ENCODE results near the gene MPEG1. TPM values are rescaled to one million over a fixed set of nuclear protein-coding genes. Genes with fewer than 3 reads are reported as not detected.

The MPEG1 gene
- total RNA-seq, 1 experiment from 2014 or later: not detected

GRCh38 chr11:59262177-59262818, 49.6 kb upstream of the MPEG1 start:
- H3K14ac ChIP-seq (ENCODE audit: insufficient read depth, low read length): no peak overlapping the region; the same call in 1 of the 2 replicates
- H3K27me3 Mint-ChIP-seq (ENCODE audit: low read depth): no peaks in the 10 kb centered on the region
- H2BK15ac ChIP-seq (ENCODE audit: low read depth, low read length): no peak overlapping the region
- H3K4me1 ChIP-seq (ENCODE audit: insufficient read depth, low read length): no peaks in the 10 kb centered on the region
- H3K23me2 ChIP-seq (ENCODE audit: insufficient read length, low read depth, low read length, poor library complexity, severe bottlenecking): no peaks in the 10 kb centered on the region
- H4K20me1 ChIP-seq (ENCODE audit: control insufficient read depth, insufficient read depth, insufficient read length): no peaks in the 10 kb centered on the region
- H3K23ac ChIP-seq (ENCODE audit: insufficient read length, low read depth, low read length): no peak overlapping the region
- no peak overlapping the region for H2BK120ac ChIP-seq (ENCODE audit: low read depth, low read length, poor library complexity, severe bottlenecking)
- H4K5ac ChIP-seq (ENCODE audit: insufficient read length, low read depth, low read length): no peak overlapping the region
- TF ChIP-seq, protein P1, sequence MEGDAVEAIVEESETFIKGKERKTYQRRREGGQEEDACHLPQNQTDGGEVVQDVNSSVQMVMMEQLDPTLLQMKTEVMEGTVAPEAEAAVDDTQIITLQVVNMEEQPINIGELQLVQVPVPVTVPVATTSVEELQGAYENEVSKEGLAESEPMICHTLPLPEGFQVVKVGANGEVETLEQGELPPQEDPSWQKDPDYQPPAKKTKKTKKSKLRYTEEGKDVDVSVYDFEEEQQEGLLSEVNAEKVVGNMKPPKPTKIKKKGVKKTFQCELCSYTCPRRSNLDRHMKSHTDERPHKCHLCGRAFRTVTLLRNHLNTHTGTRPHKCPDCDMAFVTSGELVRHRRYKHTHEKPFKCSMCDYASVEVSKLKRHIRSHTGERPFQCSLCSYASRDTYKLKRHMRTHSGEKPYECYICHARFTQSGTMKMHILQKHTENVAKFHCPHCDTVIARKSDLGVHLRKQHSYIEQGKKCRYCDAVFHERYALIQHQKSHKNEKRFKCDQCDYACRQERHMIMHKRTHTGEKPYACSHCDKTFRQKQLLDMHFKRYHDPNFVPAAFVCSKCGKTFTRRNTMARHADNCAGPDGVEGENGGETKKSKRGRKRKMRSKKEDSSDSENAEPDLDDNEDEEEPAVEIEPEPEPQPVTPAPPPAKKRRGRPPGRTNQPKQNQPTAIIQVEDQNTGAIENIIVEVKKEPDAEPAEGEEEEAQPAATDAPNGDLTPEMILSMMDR (conservative IDR thresholded peaks at IDR 0.05): no peak
- no peak overlapping the region for H4K8ac ChIP-seq (replicated peaks; ENCODE audit: insufficient read length, low read depth, low read length)
- H3K4me1 Mint-ChIP-seq: peaks cover 4 to 5% of the 10 kb centered on the region in 2 experiments
- H3K27ac ChIP-seq (ENCODE audit: insufficient read length, low read depth, low read length): no peak overlapping the region
- H2BK5ac ChIP-seq (ENCODE audit: insufficient read length, low read length): no peak overlapping the region
- H2BK20ac ChIP-seq (ENCODE audit: low read depth, low read length, poor library complexity, severe bottlenecking): no peak overlapping the region
- no peaks in the 10 kb centered on the region for H3K79me1 ChIP-seq (ENCODE audit: insufficient read depth, low read depth, low read length, poor library complexity, severe bottlenecking)
- no peak overlapping the region for H2AFZ ChIP-seq (ENCODE audit: low read length)
- H2AK5ac ChIP-seq (ENCODE audit: insufficient read length, low read length): no peak overlapping the region
- no peaks in the 10 kb centered on the region for H3K79me2 ChIP-seq (ENCODE audit: insufficient read depth, low read length)
- no peak overlapping the region for H3K4me2 ChIP-seq (ENCODE audit: insufficient read depth, insufficient read length, low read length)
- no peak overlapping the region for H3K4me3 Mint-ChIP-seq
- H3K27me3 ChIP-seq (ENCODE audit: insufficient read depth, low read length): no peaks in the 10 kb centered on the region; the same call in 1 of the 2 replicates
- no peak overlapping the region for H2BK12ac ChIP-seq (ENCODE audit: insufficient read length, low read depth, low read length)
- no CpG with 5 or more reads among the region's 7 CpGs for WGBS (ENCODE audit: extremely low coverage, insufficient read length, low lambda C conversion rate)
- H3K36me3 Mint-ChIP-seq (ENCODE audit: insufficient read depth in 1 of 3, low read depth in 3 of 3): no peaks in the 10 kb centered on the region
- H3K9ac ChIP-seq (ENCODE audit: extremely low read depth, insufficient read length, low read length): no peak overlapping the region
- H4K91ac ChIP-seq (ENCODE audit: insufficient read length, low read depth, low read length): no peak overlapping the region
- no peak overlapping the region for H3T11ph ChIP-seq (ENCODE audit: low read length)
- H3K9me3 ChIP-seq (ENCODE audit: control insufficient read depth, low read depth, low read length): no peaks in the 10 kb centered on the region
- peak overlapping the region in 1 of 3 experiments; percentile 90; a peak in 1 of 7 replicates for H3K27ac Mint-ChIP-seq
- no peak overlapping the region for H3K4ac ChIP-seq (ENCODE audit: low read depth, low read length)
- DNase-seq: no peak
- H3K9me3 Mint-ChIP-seq: no peaks in the 10 kb centered on the region
- no peak overlapping the region for H3K18ac ChIP-seq (ENCODE audit: insufficient read length, low read depth, low read length)
- no peak overlapping the region for H3K56ac ChIP-seq (ENCODE audit: insufficient read length, low read depth, low read length)
